Thyroid gland (tissue), 4 donors: Measurements from ENCODE around the gene IL10RA. TPM values are rescaled to one million over a fixed set of nuclear protein-coding genes. Genes with fewer than 3 reads are reported as not detected.

Experiments used
- DNase-seq, 2 donors: peaks; one replicate each; pipeline ENCODE4 v3.0.0-alpha.2; 2019
- H3K27ac ChIP-seq, 3 donors: fragments of 200-600 bp; sonication (generic); 1 replicate in 2 of 3; 2 replicates in 1 of 3; pipeline ENCODE4 v1.5.1; 2016 to 2019; ENCODE audit warnings: mild to moderate bottlenecking in 1 of 3, moderate library complexity in 1 of 3
- H3K27me3 ChIP-seq: fragments of 200-600 bp; sonication (generic); one replicate; pipeline ENCODE4 v1.5.1; 2019
- H3K36me3 ChIP-seq, 2 donors: fragments of 200-600 bp; sonication (generic); one replicate each; pipeline ENCODE4 v1.5.1; 2016 to 2019
- H3K4me1 ChIP-seq, 2 donors: fragments of 200-600 bp; sonication (generic); one replicate each; pipeline ENCODE4 v1.5.1; 2017 to 2019
- H3K4me3 ChIP-seq, 3 donors: fragments of 200-600 bp; sonication (generic); replicated peaks in 1 of 3; 1 replicate in 2 of 3; 2 replicates in 1 of 3; pipeline ENCODE4 v1.5.1; 2016; ENCODE audit warnings: mild to moderate bottlenecking in 1 of 3
- H3K9me3 ChIP-seq: fragments of 200-600 bp; sonication (generic); one replicate; pipeline ENCODE4 v1.5.1; 2017
- CTCF ChIP-seq, 6 experiments: fragments of 200-600 bp in 3 of 6; fragments of 450-650 bp in 3 of 6; sonication (generic) in 3 of 6; IDR thresholded peaks; one replicate each; pipeline ENCODE4 v1.5.1; 2016 to 2019; ENCODE audit warnings: antibody characterized with exemption in 6 of 6, mild to moderate bottlenecking in 2 of 6, inconsistent platforms in 1 of 6, moderate library complexity in 1 of 6
- POLR2A ChIP-seq, 2 donors: fragments of 450-650 bp; IDR thresholded peaks; one replicate each; pipeline ENCODE4 v1.6.1; 2017; ENCODE audit warnings: antibody characterized with exemption in 2 of 2, mild to moderate bottlenecking in 2 of 2, moderate library complexity in 1 of 2
- WGBS, 2 donors: methylation state at CpG; one replicate each; pipeline ENCODE4 v1.1.5; 2017; 5-methylcytosine and 5-hydroxymethylcytosine counted together
- intact Hi-C: fragments of 100-400 bp; cut with DNase I; formaldehyde crosslinking; loops from one replicate; pipeline ENCODE4 v1.15.1; 2023
- total RNA-seq, 4 donors: library from RNA; depleted of rRNA; stranded (reverse); fragments of >200 nt; gene quantifications; one replicate each; pipeline ENCODE4 v1.2.3, GENCODE V29; 2016

Gene IL10RA
- total RNA-seq, 4 donors from 2014 or later = 5.3 to 21.9 (median 10.6) TPM

- no peaks in the 10 kb centered on the region for H3K27me3 ChIP-seq
- no peak overlapping the region for H3K4me3 ChIP-seq
- no peak overlapping the region for H3K27ac ChIP-seq
- no peaks in the 10 kb centered on the region for H3K4me1 ChIP-seq
- intact Hi-C loops = no loop called here
- TF ChIP-seq CTCF (IDR thresholded peaks at IDR 0.05) (no peak), POLR2A (IDR thresholded peaks at IDR 0.05) (no peak)
- no peaks in the 10 kb centered on the region for H3K36me3 ChIP-seq
- no peaks in the 10 kb centered on the region for H3K9me3 ChIP-seq
- DNase-seq = no peak
- 74 to 77% methylated on average over 1 of the region's 1 CpG for WGBS, 2 donors
These were observed 25.8 kb upstream of the IL10RA start for GRCh38 chr11:117960406-117960805.

- no peak for DNase-seq
- no peaks in the 10 kb centered on the region for H3K27me3 ChIP-seq
- WGBS, 2 donors = 87 to 88% methylated on average over 10 of the region's 10 CpGs
- H3K4me1 ChIP-seq = no peaks in the 10 kb centered on the region
- TF ChIP-seq POLR2A (IDR thresholded peaks at IDR 0.05) = no peak
- TF ChIP-seq CTCF (IDR thresholded peaks at IDR 0.05) = no peak
- H3K9me3 ChIP-seq = no peaks in the 10 kb centered on the region
- no peaks in the 10 kb centered on the region for H3K36me3 ChIP-seq
- no peak overlapping the region for H3K27ac ChIP-seq
- no peak overlapping the region for H3K4me3 ChIP-seq
- intact Hi-C loops = no loop called here
These were observed 24.3 kb upstream of the IL10RA start for GRCh38 chr11:117961896-117962295.

DNA sequence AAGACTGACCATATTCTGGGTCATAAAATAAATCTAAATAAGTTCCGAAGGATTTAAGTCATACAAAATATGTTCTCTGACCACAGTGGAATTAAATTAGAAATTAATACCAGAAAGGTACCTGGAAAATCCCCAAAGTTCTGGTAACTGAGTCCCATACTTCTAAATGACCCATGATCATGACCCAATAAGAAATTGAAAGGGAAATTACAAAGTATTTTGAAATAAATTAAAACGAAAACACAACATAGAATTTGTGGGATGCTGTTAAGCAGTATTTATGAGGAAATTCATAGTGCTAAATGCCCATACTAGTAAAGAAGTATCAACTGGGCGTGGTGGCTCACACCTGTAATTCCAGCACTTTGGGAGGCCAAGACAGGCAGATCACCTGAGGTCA is 23.4 kb upstream of the IL10RA start:
- H3K9me3 ChIP-seq = no peaks in the 10 kb centered on the region
- no peaks in the 10 kb centered on the region for H3K36me3 ChIP-seq
- no peaks in the 10 kb centered on the region for H3K27me3 ChIP-seq
- peaks cover 0 to 4% of the 10 kb centered on the region in 2 donors for H3K4me1 ChIP-seq
- H3K27ac ChIP-seq = no peak overlapping the region
- no peak for DNase-seq
- H3K4me3 ChIP-seq = no peak overlapping the region
- intact Hi-C loops = no loop called here
- TF ChIP-seq CTCF (IDR thresholded peaks at IDR 0.05) = no peak
- TF ChIP-seq POLR2A (IDR thresholded peaks at IDR 0.05) = no peak
- 94 to 97% methylated on average over 3 of the region's 3 CpGs for WGBS, 2 donors

DNA sequence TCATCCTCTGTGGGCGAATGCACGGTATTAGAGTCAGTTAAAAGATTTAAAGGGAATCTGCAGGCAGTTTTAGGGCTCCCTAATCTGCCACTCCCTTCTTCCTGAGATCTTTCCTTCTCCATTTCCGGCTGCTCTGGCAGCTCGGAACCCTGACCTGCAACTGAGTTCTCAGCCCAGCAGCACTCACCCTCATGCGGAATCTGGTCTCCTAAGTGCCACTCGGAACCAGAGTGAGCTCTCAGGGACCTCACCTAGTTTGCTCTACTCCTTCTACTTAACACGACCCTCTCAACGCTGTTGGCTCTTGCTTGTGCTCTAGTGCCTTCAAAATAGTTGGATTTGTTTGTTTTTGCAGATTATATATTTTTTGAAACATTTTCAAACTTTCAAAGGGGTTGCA is 19.3 kb upstream of the IL10RA start:
- Histone ChIP-seq H3K4me1 (peaks cover 0 to 6% of the 10 kb centered on the region in 2 donors), H3K27me3 (no peaks in the 10 kb centered on the region), H3K27ac (no peak overlapping the region), H3K4me3 (no peak overlapping the region), H3K9me3 (no peaks in the 10 kb centered on the region), H3K36me3 (no peaks in the 10 kb centered on the region)
- TF ChIP-seq CTCF (IDR thresholded peaks at IDR 0.05) = no peak
- TF ChIP-seq POLR2A (IDR thresholded peaks at IDR 0.05) = no peak
- DNase-seq = peak; percentile 38 to 49
- intact Hi-C loops = no loop called here
- 36 to 43% methylated on average over 8 of the region's 8 CpGs for WGBS, 2 donors

GRCh38 chr11:117969160-117969991 is 16.8 kb upstream of the IL10RA start:
- Histone ChIP-seq H3K4me3 (no peak overlapping the region), H3K36me3 (no peaks in the 10 kb centered on the region), H3K27ac (no peak overlapping the region), H3K4me1 (peaks cover 12 to 21% of the 10 kb centered on the region in 2 donors), H3K27me3 (no peaks in the 10 kb centered on the region), H3K9me3 (no peaks in the 10 kb centered on the region)
- no peak for TF ChIP-seq CTCF (IDR thresholded peaks at IDR 0.05)
- TF ChIP-seq POLR2A (IDR thresholded peaks at IDR 0.05) = no peak
- WGBS, 2 donors = 91 to 92% methylated on average over 5 of the region's 5 CpGs
- no peak for DNase-seq
- intact Hi-C loops = no loop called here
